Fibroblast of skin of abdomen (primary cell): ENCODE data around the gene B3GNT8.
"Not testable (repeated sequence)": the region's sequence is repeated elsewhere in the genome, so short reads cannot be mapped to it uniquely, and the experiment has no call there.

ENCODE experiments used
- DNase-seq: peaks from one replicate; pipeline ENCODE4 v3.0.0-alpha.2; 2013

Gene B3GNT8

DNA sequence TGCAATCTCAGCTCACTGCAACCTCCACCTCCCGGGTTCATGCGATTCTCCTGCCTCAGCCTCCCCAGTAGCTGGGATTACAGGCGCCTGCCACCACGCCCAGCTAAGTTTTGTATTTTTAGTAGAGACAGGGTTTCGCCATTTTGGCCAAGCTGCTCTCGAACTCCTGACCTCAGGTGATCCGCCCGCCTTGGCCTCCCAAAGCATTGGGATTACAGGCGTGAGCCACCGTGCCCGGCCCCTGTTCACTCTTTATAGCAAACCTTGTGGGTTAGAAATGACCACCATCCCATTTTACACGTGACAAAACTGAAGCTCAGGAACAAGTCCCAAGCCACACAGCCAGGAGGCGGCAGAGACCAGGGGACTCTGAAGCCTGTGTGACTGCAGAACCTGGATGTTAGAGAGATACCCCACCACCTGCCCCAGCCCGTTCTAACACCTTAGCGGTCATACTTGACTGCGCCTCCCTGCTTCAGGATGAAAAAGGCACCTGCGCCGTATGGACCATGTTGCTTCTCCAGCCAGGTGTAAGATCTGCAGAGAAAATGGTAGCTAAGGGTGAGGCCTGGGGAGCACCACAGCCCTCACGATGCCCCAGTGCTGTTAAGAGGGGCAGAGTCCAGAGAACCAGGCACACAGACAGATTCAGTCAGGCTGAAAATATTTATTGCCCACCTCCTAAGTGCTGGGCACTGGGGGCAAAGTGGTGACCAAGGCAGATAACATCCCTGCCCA, 8.9 kb upstream of the B3GNT8 start:
- DNase-seq, result no peak

DNA sequence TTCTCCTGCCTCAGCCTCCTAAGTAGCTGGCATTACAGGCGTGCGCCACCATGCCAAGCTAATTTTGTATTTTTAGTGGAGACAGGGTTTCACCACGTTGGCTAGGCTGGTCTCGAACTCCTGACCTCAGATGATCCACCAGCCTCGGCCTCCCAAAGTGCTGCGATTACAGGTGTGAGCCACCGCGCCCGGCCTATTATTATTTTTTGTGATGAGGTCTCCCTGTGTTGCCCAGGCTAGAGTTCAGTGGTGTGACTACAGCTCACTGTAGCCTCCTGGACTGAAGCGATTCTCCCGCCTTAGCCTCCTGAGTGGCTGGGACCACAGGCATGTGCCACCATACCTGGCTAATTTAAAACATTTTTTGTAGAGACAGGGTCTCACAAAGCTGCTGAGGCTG, 8.2 kb upstream of the B3GNT8 start:
- not testable (repeated sequence) for DNase-seq

DNA sequence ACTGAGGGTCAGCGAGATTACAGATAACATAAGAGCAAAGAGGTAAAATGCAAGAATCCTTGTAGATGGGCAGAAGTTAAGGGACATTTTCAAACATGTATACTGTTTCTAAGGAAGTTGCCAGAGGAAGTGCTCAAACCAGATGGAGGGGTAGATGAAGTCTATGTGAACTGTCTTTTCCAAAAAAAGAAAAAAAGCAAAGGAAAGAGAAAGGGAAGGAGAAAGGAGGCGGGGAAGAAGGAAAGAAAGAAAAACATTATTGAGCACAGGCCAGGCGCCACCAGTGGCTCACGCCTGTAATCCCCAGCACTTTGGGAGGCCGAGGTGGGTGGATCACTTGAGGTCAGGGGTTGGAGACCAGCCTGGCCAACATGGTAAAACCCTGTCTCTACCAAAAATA, 7.3 kb upstream of the B3GNT8 start:
- DNase-seq, result no peak

DNA sequence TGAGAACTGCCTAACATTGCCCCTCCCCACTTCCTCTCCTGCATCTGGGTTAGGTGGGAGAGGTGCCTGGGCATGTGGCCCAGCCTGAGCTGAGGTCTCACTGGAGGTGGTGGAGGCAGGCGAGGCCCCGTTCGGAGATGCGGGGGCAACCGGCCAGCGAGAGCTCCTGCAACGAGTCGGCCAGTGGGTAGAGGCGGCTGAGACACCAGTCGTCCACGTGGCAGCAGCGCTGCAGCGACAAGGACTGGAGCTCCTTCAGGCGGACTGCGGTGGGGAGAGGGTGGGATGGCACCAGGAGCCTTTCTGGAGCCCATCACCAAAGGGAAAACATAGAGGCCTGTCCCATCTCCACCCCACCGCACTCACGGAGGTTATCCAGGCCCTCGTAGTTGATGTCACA, 6.0 kb upstream of the B3GNT8 start:
- no peak for DNase-seq

DNA sequence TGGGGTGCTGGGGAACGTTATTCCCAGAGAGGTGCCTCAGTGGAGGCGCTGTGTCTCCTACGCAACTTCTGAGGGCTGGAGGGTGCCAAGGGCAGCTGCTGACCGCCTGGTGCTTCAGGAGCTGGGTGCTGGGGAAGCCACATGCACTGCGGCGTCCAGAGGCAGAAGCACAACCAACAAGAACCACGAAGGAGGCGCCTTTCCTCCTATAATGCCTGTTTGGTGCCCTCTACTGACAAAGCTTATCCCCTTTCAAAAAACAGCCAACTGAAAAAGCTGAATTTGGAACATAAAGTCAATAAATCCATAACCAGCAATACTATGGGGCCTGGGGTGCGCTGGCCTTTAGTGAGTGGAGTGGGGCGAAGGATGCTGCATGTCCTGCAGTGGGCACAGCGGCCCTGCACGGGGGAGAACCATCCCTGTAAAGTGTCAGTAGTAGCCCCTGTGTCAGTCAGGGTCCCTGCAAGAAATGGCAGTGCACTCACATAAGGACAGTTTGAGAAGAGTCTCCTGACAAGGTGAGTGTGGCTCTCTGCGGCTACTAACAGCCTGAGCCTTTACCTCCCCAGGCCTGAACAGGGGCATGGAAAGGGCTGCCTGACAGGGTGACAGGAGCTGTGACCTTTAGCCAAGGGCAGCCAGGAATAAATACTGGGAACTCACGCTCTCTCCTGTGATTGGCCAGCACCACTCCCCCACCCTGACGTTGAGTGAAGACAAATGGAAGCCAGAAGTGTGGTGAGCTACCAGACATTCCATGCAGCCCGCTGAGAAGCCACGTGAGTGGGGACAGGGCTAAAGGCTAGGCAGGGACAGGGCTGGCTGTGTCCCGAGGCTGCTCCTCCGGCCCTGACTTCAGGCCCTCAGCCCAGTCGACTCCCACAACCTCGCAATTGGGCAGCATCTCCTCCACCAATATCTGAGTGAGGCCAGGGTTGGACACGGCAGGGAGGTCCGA, 4.5 kb upstream of the B3GNT8 start:
- no peak for DNase-seq

DNA sequence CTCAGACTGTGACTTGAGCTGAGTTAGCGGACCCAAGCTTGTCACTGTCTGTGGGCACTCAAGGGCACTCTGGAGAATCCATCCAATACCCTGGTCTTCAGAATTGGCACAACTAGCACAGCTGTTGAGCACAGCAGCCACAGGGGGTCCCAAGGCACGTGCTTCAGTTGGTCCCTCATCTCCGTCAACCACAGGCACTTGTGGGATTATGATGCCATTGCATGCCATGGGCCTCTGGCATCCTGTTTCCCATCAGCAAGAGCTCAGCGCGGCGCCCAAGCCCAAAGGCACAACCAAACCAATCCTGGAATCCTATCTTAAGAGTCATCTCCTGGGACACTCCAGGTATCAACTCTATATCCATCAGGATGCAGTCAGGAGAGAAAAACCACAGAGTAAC, 3.7 kb upstream of the B3GNT8 start:
- DNase-seq, result no peak

DNA sequence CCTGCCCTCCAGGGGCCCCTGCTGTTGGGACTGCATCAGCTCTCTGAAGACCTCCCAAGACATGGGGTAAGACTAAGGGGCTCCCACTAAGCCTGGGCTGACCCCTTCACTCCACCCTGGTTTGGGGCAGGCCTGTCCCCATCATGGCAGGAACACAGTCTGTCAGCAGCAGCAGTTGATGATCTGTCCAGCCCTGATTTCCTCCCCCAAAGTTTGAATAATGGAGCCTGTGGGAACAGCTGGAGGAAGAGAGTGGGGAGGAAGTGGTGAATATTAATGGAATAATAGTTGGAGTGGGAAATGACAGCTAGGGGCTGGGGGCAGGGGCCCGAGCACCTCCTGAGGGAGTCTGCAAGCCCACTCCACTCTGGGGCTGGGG, 1.3 kb upstream of the B3GNT8 start:
- no peak for DNase-seq

DNA sequence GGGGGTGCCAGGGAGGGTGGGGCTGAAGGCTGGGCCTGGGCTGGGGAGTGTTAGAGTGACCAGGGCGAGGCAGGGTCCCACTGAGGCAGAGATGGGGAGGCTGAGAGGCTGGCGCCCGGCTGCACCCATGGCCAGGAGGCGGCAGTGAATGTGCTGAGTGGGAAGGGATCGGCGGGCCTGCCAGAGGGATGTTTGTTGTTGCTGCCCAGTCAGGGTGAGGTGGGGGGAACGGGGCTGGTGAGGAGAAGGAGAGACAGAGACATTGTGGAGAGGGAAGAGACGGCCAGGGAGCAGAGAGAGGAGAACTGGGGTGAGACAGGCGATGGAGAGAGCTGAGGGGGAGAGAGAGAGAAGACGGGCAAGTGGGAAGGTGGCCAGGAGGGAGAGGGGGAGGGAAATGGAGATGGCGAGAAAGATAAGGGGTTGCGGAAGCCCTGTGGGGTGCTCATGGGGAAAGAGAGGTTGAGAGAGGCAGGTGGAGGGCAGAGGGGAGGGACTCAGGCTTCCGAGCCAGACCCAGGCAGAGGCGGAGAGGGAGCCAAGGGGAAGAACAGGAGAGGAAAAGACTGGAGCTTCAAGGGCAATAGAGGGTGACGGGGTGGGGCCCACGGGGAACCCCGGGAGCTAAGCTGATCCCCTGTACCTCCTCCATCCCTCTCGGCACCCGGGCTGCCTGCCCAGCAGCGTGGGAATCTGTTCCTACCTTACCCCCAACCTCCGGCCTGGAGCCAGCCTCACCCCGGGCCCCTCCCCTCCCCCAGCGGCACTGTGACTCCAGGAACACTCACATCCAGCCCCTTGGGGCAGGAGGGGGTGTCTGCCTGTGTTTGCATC, 690 bp upstream of the B3GNT8 start:
- no peak for DNase-seq

DNA sequence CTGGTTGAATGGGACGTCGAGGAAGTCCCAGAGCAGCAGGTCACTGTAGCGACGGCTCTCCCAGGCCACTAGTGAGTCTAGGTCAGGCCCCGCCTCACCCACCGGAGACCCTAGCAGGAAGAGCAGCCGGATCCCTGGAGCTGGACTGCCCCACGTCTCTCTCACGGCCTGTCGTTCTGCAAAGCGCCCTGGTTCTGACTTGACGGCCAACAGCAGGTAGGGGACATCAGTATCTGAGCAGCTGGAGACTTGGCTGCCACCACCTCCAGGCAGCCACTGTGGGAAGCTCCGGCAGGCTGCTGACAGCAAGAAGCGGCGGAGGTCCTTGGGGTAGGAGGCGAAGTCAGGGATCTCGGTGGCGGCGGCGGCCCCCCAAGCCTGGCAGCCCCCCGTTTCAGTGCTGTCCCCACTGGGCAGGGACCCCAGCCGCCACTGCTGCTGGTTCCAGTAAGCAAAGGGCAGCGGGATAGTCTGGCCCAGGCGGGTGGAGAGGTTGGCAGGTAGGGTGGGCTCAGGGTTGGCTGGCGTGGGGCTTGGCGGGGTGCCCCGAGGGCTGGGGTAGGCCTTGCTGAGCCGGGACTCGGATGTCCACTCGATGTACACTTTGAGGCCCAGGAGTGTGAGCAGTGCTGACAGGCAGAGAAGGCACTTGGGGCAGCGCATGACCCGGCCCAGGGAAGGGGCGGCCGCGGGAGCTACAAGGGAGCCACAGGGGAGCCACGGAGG, 895 bp downstream of the B3GNT8 start:
- DNase-seq, result no peak

DNA sequence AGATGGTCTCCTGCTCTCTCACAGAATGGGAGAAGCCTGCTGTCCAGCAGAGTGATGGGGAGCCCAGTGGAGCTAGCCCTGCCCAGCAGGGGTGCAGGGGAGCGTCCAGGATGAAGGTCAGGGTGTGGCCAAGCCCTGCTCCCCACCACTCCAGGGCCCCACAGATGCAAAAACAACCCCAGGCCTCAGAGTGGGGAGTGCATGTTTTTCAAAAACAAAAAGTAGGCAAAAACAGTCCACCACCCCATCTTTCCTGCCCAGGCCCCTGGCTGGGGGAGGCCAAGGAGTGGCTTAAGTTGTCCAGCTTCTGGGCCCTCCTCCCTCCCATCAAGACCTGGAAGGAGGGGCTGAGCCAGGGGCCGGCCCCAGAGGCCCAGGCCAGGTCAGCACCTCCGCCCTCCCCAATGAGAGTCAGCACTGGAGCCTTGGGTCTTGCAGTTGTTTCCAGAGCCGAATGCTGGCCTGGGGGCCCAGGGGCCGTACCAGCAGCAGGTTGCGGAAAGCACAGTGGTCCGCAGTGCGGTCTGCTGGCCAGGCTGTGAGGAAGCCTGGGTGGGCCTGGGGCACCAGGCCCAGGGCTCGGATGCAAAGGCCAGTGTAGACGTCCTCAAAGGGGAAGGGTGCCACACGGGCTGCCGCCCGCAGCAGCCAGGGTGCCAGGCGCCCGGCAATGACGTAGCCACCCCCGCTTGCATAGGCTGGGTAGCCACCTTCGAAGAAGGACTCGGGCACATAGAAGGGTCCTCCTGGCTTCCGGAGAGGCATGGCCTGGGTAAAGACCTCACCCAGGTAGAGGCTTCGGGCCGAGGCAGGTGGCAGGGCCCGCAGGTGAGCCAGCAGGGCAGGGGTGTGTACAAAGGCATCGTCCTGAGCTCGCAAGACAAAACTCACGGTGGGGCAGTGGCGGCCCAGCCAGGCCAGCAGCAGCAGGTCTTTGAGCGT, 1.7 kb downstream of the B3GNT8 start:
- no peak for DNase-seq

DNA sequence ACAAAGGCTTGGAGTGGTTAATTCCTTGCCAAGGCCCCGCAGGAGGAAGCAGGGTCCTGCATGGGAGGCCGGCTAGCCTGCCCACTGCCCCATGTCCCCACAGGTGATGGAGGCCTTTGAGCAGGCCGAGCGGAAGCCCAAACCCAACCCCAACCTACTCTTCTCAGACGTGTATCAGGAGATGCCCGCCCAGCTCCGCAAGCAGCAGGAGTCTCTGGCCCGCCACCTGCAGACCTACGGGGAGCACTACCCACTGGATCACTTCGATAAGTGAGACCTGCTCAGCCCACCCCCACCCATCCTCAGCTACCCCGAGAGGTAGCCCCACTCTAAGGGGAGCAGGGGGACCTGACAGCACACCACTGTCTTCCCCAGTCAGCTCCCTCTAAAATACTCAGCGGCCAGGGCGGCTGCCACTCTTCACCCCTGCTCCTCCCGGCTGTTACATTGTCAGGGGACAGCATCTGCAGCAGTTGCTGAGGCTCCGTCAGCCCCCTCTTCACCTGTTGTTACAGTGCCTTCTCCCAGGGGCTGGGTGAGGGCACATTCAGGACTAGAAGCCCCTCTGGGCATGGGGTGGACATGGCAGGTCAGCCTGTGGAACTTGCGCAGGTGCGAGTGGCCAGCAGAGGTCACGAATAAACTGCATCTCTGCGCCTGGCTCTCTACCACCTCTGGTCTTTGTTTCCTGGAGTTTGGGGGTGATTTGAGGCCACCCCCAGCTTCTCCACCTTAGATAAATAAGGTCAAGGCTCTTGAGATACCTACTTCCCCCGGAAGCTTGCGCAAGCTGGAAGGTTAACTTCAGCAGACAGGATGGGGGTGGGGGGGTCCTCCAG, 2.6 kb downstream of the B3GNT8 start:
- DNase-seq, result no peak

DNA sequence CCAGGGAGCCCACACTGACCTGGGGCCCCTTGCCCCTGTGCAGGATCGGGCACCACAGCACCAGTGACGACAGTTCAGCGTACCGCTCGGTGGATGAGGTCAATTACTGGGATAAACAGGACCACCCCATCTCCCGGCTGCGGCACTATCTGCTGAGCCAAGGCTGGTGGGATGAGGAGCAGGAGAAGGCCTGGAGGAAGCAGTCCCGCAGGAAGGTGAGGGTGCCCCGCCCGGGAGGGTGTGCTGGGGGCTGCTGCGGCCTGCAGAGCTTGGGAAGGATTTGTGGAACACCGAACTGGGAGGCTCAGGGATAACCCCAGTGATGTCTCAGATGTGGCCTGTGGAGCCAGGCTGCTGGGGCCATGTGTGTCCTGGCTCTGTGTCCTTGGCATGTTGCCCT, 4.2 kb downstream of the B3GNT8 start:
- no peak for DNase-seq

DNA sequence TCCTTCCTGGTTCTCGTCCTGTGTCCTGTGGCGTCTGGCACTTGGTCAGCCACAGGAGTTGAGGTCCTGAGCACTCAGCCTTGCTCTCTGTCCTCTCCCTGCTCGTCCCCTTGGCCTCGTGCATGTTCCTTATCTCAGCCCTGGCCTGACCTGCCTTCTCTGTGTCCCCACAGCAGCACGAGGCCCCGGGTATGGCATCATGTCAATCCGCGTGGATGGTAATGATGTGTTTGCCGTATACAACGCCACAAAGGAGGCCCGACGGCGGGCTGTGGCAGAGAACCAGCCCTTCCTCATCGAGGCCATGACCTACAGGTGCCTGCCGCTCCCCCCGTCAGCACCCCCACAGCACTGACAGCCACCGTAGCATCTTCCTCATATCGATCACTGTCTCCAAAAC, 4.7 kb downstream of the B3GNT8 start:
- no peak for DNase-seq

DNA sequence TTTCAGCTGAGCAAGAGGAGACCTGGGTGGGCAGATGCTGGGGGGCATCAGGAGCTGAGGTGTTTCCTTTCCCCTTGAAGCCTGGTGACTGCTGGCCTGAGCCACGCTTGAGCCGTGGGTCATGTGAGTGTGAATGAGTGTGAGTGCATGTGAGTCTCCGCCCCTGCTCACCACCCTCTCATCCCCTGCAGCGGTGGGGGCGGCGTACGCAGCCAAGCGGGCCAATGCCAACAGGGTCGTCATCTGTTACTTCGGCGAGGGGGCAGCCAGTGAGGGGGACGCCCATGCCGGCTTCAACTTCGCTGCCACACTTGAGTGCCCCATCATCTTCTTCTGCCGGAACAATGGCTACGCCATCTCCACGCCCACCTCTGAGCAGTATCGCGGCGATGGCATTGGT, 5.2 kb downstream of the B3GNT8 start:
- DNase-seq, result no peak

DNA sequence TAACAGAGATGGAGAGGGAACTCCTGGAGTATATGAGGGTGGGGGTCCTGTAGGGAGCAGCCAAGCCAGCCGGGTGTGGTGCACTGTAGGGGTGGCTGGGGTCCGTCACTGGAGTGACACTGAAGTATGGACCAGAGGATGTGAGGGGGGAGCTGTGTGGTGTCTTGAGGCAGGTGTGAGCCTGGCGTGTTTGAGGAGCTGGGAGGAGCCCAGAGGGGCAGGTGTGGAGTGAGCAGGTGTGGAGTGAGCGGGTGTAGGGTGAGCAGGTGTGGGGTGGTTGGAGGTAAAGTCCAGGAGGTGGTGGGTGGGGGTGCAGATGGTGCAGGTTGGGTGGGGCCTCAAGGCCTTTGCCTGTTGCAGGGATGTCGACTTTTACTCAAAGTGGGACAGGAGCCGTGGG, 5.9 kb downstream of the B3GNT8 start:
- no peak for DNase-seq

DNA sequence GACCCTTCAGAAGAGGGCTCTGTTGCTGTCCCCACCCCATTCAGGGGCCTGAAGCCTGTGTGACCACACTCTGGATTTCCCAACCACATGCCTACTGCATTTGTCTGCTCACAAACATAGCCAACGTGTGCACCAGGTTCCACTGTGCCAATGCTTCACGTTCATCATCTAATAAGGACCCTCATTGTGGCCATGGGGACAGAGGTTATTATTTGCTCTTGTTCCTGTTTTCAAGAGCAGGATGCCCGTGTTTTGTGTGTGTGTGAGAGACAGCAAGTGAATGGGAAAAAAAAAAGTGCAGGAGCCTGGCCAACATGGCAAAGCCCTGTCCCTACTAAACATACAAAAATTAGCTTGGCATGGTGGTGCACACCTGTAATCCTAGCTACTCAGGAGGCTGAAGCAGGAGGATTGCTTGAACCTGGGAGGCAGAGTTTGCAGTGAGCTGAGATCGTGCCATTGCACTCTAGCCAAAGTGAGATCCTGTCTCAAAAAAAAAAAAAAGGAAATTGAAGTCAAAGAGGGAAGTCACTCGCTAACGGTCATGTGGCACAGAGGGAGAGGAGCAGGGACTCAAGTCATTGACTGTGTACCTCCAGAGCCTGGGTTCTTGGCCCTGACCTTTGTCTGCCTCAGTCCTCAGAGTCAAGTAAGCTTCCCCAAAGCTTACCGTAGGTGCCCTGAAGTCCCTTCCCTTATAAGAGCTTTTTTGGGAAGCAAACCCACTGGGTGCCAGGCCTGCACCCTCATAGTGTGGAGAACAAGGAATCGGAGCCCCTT, 6.9 kb downstream of the B3GNT8 start:
- no peak for DNase-seq

DNA sequence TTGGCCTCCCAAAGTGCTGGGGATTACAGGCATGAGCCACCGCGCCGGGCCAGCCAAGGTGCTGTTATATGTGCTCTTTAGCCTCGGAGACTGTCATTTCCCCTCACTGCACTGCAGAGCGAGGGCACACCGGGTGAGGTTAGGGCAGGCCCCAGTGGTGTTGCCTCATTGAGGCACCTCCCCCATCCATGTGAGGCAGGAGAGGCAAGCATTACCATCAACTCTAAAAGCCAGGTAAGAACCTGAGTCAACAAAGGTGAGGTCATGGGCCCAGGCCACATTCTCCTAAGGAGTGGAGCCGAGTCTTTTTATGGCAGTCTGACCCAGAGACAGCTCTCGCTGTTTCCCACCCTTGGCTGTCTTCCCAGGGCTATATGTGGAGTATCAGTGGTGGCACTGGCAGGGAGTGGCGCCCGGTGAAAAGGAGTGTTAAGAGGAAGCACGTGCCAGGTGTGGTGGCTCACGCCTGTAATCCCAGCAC, 10.9 kb downstream of the B3GNT8 start:
- no peak for DNase-seq

DNA sequence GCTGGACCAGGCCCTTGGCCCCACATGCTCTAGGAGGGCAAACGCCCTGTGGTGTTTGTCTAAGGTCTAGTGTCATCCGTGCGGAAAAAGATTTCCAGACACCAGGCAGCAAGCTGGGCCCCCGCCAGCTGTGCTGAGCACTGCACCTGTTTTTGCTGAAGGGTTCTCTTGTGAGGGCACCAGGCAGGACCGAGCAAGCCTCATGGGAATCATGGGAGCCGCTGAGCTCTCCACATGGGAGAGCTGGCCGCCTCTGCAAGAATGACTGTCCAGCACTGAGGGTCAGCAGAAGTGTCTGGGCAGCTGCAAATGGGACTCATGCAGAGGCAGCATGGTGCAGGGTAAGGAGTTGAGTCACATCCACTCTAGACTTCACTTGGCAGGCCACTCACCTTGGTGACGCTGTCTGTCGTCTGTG, 12.0 kb downstream of the B3GNT8 start:
- DNase-seq, result no peak

DNA sequence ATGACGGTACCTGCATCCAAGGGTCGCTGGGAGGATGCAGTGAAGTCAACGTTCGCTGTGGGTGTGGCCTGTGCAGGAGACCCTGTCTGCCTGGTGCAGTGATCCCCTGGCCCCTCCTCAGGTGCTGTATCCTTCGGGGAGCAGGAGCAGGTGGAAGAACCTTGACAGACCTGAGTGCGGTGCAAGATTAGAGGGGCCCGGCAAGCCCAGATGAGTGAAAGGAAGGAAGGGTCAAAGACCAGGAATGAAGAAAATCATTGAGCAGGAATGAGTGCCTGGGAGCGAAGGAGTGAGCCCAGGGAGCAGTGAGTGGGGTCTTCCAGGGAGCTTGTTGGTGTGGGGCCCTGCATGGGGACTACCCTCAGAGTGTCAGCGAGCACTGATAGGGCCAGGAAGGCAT, 12.7 kb downstream of the B3GNT8 start:
- DNase-seq, result no peak
